Common myeloid progenitor, CD34-positive (primary cell): ENCODE data around the gene PLXNB2.

ENCODE experiments used
- CTCF ChIA-PET: fragments of 350-600 bp; sonication (Branson Sonifier 250); formaldehyde crosslinking; loops from one replicate; lab custom pipeline; 2021; ENCODE audit warnings: antibody characterized with exemption; lab: Charles Lee
- POLR2A ChIA-PET: fragments of 350-600 bp; sonication (Branson Sonifier 250); formaldehyde crosslinking; loops from one replicate; lab custom pipeline; 2021; ENCODE audit warnings: antibody characterized with exemption; lab: Charles Lee
- DNase-seq, 3 donors: peaks; one replicate each; pipeline versions ENCODE4 v3.0.0 to v3.0.0-alpha.2; 2013
- H3K27ac ChIP-seq, 2 experiments: 1 replicate in 1 of 2; 2 replicates in 1 of 2; pipeline ENCODE4 v1.7.0; 2013; ENCODE audit warnings: inconsistent platforms in 2 of 2, low read length in 2 of 2, mild to moderate bottlenecking in 2 of 2, low read depth in 1 of 2, moderate library complexity in 1 of 2; ENCODE audit not compliant: severe bottlenecking in 2 of 2, insufficient read depth in 1 of 2, poor library complexity in 1 of 2
- H3K27me3 ChIP-seq, 5 experiments: replicated peaks in 2 of 5; 1 replicate in 3 of 5; 2 replicates in 2 of 5; pipeline versions ENCODE4 v1.6.1 to v1.7.0; 2013; ENCODE audit warnings: low read length in 4 of 5, mild to moderate bottlenecking in 2 of 5, moderate library complexity in 2 of 5, inconsistent platforms in 1 of 5; ENCODE audit not compliant: insufficient read depth in 5 of 5, control insufficient read depth in 4 of 5
- H3K36me3 ChIP-seq, 4 experiments: 1 replicate in 2 of 4; 2 replicates in 2 of 4; pipeline versions ENCODE4 v1.6.1 to v1.7.0; 2013; ENCODE audit warnings: low read length in 3 of 4, control low read depth in 1 of 4, mild to moderate bottlenecking in 1 of 4; ENCODE audit not compliant: control insufficient read depth in 4 of 4, insufficient read depth in 4 of 4
- H3K4me1 ChIP-seq, 4 experiments: 1 replicate in 3 of 4; 2 replicates in 1 of 4; pipeline versions ENCODE4 v1.6.1 to v1.7.1; 2013; ENCODE audit warnings: low read length in 3 of 4, mild to moderate bottlenecking in 3 of 4, control low read depth in 1 of 4, inconsistent platforms in 1 of 4, moderate library complexity in 1 of 4; ENCODE audit not compliant: control insufficient read depth in 4 of 4, insufficient read depth in 4 of 4; ENCODE audit errors: control extremely low read depth in 1 of 4
- H3K4me3 ChIP-seq, 7 experiments: 1 replicate in 4 of 7; 2 replicates in 3 of 7; pipeline versions ENCODE4 v1.5.1 to v1.7.0; 2013; ENCODE audit warnings: mild to moderate bottlenecking in 7 of 7, low read length in 6 of 7, moderate library complexity in 6 of 7, inconsistent platforms in 2 of 7, low read depth in 2 of 7, control low read depth in 1 of 7; ENCODE audit not compliant: insufficient read depth in 4 of 7, control insufficient read depth in 1 of 7; ENCODE audit errors: extremely low read depth in 1 of 7
- H3K9me3 ChIP-seq, 5 experiments: 1 replicate in 4 of 5; 2 replicates in 1 of 5; pipeline versions ENCODE4 v1.6.1 to v1.7.1; 2013; ENCODE audit warnings: low read length in 4 of 5, mild to moderate bottlenecking in 2 of 5, inconsistent platforms in 1 of 5, low read depth in 1 of 5, moderate library complexity in 1 of 5; ENCODE audit not compliant: control insufficient read depth in 4 of 5, insufficient read depth in 2 of 5; ENCODE audit errors: control extremely low read depth in 1 of 5
- WGBS: methylation state at CpG from one replicate; pipeline ENCODE4 v1.1.5; 2013; ENCODE audit not compliant: insufficient coverage; 5-methylcytosine and 5-hydroxymethylcytosine counted together

The PLXNB2 gene

DNA sequence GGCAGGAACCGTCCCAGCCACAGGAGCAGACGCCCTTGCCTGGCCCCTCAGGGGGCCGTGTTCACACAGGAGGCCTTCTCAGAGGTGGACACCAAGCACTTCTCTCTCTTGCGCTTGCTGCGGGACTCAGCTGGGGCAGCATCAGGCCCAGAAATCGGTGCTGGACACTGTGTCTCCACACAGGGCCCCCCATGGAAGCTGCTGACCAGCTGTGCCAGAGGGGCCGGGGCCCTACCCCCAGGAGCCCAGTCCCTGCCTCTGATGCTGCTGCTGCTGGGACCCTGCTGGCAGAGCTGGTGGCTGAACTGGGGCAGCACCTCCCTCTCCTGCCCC, 4.0 kb downstream of the PLXNB2 start:
- ChIA-PET CTCF (interaction anchor here (1.4 to 6.0 kb wide), 10 partner anchors 10 to 51 kb away, joined by 3 to 37 read pairs (median 12); partner anchors contain the start of gene DENND6B), POLR2A (interaction anchor here (2.1 to 6.2 kb wide), 2 partner anchors 10 to 11 kb away, joined by 24 to 33 read pairs; no protein-coding TSS in a partner anchor)
- peak overlapping the region in 1 of 2 experiments; percentile 49 for H3K27ac ChIP-seq
- H3K4me3 ChIP-seq: peak overlapping the region in 3 of 7 experiments; percentile 19 to 86 (median 44)
- H3K36me3 ChIP-seq: peaks cover 0 to 6% (median 0%) of the 10 kb centered on the region in 4 experiments
- DNase-seq: no peak
- H3K27me3 ChIP-seq: no peaks in the 10 kb centered on the region
- peaks cover 0 to 87% (median 81%) of the 10 kb centered on the region in 4 experiments for H3K4me1 ChIP-seq
- 50% methylated on average over 7 of the region's 7 CpGs for WGBS
- H3K9me3 ChIP-seq: no peaks in the 10 kb centered on the region

DNA sequence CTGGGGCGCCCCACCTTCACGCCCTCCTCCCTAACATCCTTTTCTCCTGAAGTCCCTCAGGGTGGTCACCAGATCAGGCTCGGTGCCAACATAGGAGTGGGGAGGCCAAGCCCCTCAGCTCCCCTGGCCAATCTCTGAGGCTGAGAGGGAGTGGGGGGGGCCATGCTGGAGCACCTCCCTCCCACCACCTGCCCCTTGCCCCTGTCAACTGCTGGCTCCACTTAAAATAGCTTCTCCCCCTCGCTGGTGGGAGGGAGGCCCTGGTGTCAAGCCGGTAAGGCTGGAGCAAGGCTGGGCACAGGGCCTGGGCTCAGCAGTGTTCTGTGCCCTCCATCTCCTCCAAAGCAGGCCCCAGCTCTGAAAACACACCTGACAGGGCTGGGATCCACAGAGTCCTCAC, 4.9 kb downstream of the PLXNB2 start:
- ChIA-PET CTCF (interaction anchor here (1.0 to 6.0 kb wide), 13 partner anchors 9 to 39 kb away, joined by 3 to 37 read pairs (median 6); partner anchors contain the start of gene DENND6B), POLR2A (interaction anchor here (0.7 to 6.2 kb wide), 3 partner anchors 9 to 12 kb away, joined by 3 to 33 read pairs (median 5); no protein-coding TSS in a partner anchor)
- Histone ChIP-seq H3K36me3 (peaks cover 0 to 6% (median 0%) of the 10 kb centered on the region in 4 experiments), H3K4me3 (peak overlapping the region in 1 of 7 experiments; percentile 19), H3K27me3 (no peaks in the 10 kb centered on the region), H3K9me3 (no peaks in the 10 kb centered on the region), H3K4me1 (peaks cover 0 to 84% (median 76%) of the 10 kb centered on the region in 4 experiments), H3K27ac (no peak overlapping the region)
- WGBS: 43% methylated on average over 2 of the region's 5 CpGs
- no peak for DNase-seq

DNA sequence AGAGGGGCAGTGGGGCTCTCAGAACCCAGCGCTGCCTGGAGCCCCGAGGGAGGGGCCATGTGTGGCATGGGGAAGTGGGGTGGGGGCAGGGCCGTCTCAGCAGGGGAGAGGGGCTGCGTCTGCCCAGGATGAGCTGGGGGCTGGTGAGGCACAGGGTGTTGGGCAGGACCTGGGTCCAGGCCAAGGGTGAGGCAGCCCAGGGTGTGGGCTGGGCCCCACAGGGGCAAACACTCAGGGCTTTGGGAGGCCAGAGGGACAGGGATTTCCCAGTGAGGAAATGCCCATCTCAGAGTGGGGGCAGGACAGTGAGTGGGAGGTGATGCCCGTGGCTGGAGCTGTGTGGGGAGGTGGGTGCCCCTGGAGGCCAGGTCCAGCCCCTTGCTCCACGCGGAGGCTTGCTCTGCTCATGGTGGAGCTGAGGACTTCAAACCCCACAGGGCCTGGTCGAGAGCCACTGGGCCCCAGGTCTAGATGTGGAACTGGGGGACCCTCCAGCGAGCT, 5.4 kb downstream of the PLXNB2 start:
- no peak for DNase-seq
- peaks cover 0 to 86% (median 79%) of the 10 kb centered on the region in 4 experiments for H3K4me1 ChIP-seq
- peak overlapping the region in 1 of 7 experiments; percentile 4 for H3K4me3 ChIP-seq
- H3K27me3 ChIP-seq: no peaks in the 10 kb centered on the region
- ChIA-PET POLR2A (interaction anchor here (0.6 to 6.2 kb wide), 4 partner anchors 8 to 13 kb away, joined by 3 to 33 read pairs (median 4); no protein-coding TSS in a partner anchor), CTCF (interaction anchor here (1.0 to 6.0 kb wide), 10 partner anchors 8 to 39 kb away, joined by 3 to 37 read pairs (median 6); partner anchors contain the start of gene DENND6B)
- peaks cover 0 to 6% (median 0%) of the 10 kb centered on the region in 4 experiments for H3K36me3 ChIP-seq
- no peaks in the 10 kb centered on the region for H3K9me3 ChIP-seq
- WGBS: 27% methylated on average over 4 of the region's 9 CpGs
- H3K27ac ChIP-seq: no peak overlapping the region

DNA sequence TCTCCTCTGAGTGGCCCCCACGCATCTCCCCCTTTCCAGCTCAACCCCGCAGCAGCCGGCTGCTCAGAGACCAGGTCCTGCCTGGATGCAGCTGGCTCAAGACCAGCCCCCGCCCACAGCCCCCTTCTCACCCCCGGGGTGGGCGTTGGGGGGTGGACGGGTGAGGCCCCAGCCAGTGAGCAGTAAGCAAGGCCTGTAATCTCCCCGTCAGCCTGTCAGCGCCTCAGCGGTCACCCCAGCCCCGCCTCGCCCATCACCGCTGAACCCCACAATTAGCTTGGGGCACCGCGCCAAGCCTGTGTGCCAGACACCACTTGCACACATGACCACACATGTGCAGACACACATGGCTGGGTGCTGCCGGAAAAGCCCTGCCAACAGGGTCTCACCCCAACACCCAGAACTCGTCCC, 5.9 kb downstream of the PLXNB2 start:
- POLR2A ChIA-PET: interaction anchor here (0.6 to 6.2 kb wide), 3 partner anchors 10 to 13 kb away, joined by 3 to 33 read pairs (median 3); no protein-coding TSS in a partner anchor
- H3K9me3 ChIP-seq: no peaks in the 10 kb centered on the region
- DNase-seq: peak in 1 of 3 donors; percentile 58
- 60% methylated on average over 12 of the region's 17 CpGs for WGBS
- CTCF ChIA-PET: interaction anchor here (1.0 to 6.0 kb wide), 6 partner anchors 15 to 40 kb away, joined by 3 to 32 read pairs (median 9); partner anchors contain the start of gene DENND6B
- H3K27me3 ChIP-seq: no peaks in the 10 kb centered on the region
- H3K27ac ChIP-seq: no peak overlapping the region
- H3K4me3 ChIP-seq: peak overlapping the region in 1 of 7 experiments; percentile 4
- H3K4me1 ChIP-seq: peaks cover 0 to 84% (median 76%) of the 10 kb centered on the region in 4 experiments
- peaks cover 0 to 6% (median 0%) of the 10 kb centered on the region in 4 experiments for H3K36me3 ChIP-seq

DNA sequence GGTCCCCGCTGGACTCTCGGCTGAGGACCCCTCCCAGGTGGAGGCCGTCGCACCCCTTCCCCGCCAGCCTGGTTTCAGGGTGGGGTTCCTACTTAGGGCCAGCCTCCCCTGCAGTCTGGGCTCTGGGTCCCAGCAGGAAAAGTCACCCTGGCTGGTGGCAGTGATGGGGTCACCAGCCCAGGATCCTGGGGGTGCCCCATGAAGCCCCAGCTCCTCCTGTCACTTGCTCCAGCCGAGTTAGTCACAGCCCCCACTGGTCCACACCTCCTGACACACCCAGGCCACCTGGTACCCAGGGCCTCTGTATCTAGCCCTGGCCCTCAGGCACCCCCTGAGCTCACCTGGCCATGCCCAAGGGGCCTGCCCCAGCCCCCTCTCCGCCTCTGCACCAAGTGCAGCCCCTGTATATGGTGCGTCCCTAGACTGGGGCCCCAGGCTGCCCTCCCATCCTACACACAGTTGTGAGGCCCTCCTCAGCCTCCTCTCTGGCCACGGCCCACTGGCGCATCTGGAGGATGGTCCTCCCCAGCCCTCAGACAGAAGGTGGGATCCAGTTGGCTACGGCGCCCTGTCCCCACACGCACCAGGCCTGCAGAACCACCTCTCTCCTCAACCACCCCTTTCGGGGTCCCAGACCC, 6.7 kb downstream of the PLXNB2 start:
- peaks cover 0 to 6% (median 0%) of the 10 kb centered on the region in 4 experiments for H3K36me3 ChIP-seq
- H3K9me3 ChIP-seq: no peaks in the 10 kb centered on the region
- WGBS: 95% methylated on average over 11 of the region's 14 CpGs
- H3K4me3 ChIP-seq: peak overlapping the region in 1 of 7 experiments; percentile 5
- no peak for DNase-seq
- no peaks in the 10 kb centered on the region for H3K27me3 ChIP-seq
- POLR2A ChIA-PET: no interaction called here
- CTCF ChIA-PET: interaction anchor here (1.2 to 6.0 kb wide), 3 partner anchors 23 to 41 kb away, joined by 4 to 32 read pairs (median 7); no protein-coding TSS in a partner anchor
- no peak overlapping the region for H3K27ac ChIP-seq
- H3K4me1 ChIP-seq: peaks cover 0 to 77% (median 71%) of the 10 kb centered on the region in 4 experiments

DNA sequence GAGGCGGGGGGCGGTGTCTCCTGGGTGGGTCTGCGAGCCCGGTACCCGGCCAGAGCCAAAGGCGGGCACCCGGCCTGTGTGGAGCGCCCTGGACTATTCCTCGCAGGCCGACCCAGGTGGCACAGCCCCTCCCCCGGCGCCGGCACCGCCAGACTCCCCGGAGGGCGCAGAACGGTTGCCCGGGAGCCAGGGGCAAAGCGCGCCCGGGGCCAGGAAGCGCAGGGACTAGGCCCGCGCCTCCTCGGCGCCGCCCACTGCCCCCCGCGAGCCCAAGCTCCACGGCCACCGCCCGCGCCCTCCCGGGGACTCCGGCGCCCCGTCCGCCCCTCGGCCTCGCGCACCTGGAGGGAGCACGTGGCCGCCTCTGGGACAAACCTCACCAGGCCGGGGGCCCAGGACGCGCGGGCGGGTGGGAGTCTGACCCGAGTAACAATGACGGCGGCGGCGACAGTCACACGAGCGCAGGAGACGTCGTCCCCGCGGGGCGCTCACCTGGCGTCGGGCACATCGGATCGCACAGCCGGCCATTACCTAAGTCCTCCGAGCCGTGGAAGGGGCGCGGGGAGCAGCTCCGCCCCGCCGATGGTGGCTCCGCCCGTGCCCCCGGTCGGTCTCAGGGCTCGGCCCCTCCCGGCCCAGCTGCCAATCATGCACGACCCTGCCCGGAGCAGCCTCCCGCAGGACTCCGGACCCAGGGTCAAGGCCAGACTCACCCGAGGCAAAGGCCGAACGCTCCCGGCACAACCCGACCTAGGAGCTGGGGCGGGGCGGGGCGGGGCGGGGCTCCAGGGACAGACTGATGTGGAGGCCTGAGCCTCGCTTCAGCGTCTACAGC, 7.4 kb downstream of the PLXNB2 start:
- no peaks in the 10 kb centered on the region for H3K27me3 ChIP-seq
- H3K4me1 ChIP-seq: peaks cover 0 to 73% (median 64%) of the 10 kb centered on the region in 4 experiments
- H3K27ac ChIP-seq: no peak overlapping the region
- H3K9me3 ChIP-seq: no peaks in the 10 kb centered on the region
- DNase-seq: peak in 1 of 3 donors; percentile 24
- peak overlapping the region in 4 of 7 experiments; percentile 28 to 64 (median 54) for H3K4me3 ChIP-seq
- CTCF ChIA-PET: interaction anchor here (0.6 to 6.0 kb wide), 8 partner anchors 12 to 51 kb away, joined by 3 to 32 read pairs (median 4); partner anchors contain the start of gene DENND6B
- POLR2A ChIA-PET: interaction anchor here (0.6 kb wide), 2 partner anchors 56 to 69 kb away, joined by 3 to 6 read pairs; no protein-coding TSS in a partner anchor
- peaks cover 0 to 6% (median 0%) of the 10 kb centered on the region in 4 experiments for H3K36me3 ChIP-seq
- WGBS: 26% methylated on average over 88 of the region's 93 CpGs
